GM12891 (cell line): ENCODE measurements around the gene ARPC3. TPM values are rescaled to one million over a fixed set of nuclear protein-coding genes. Genes with fewer than 3 reads are reported as not detected.
"Not testable (repeated sequence)": the region's sequence is repeated elsewhere in the genome, so short reads cannot be mapped to it uniquely, and the experiment has no call there.

Source experiments
- DNase-seq: peaks from one replicate; pipeline ENCODE4 v3.0.0; 2011; ENCODE audit warnings: low spot score; ENCODE audit not compliant: insufficient read length
- FAIRE-seq: peaks from 2 replicates; lab custom pipeline; 2011; peaks lifted over from hg19 to GRCh38; lab: Jason Lieb, UNC
- PAX5 ChIP-seq: IDR thresholded peaks from 2 replicates; pipeline ENCODE4 v1.6.1; 2011; ENCODE audit warnings: low read length, moderate library complexity, mild to moderate bottlenecking; ENCODE audit not compliant: insufficient read depth, severe bottlenecking
- POLR2A ChIP-seq: IDR thresholded peaks from 2 replicates; pipeline ENCODE4 v1.6.1; 2011; ENCODE audit warnings: low read depth, low read length, control low read depth
- POLR2AphosphoS5 ChIP-seq: IDR thresholded peaks from 2 replicates; pipeline ENCODE4 v1.6.1; 2011; ENCODE audit warnings: low read depth, low read length, control low read depth
- POU2F2 ChIP-seq: IDR thresholded peaks from 2 replicates; pipeline ENCODE4 v1.6.1; 2011; ENCODE audit warnings: low read depth, mild to moderate bottlenecking, control low read depth, low read length, moderate library complexity
- SPI1 ChIP-seq: IDR thresholded peaks from 2 replicates; pipeline ENCODE4 v1.6.1; 2011; ENCODE audit warnings: low read depth, low read length, control low read depth
- TAF1 ChIP-seq: IDR thresholded peaks from 2 replicates; pipeline ENCODE4 v1.6.1; 2011; ENCODE audit warnings: low read depth, low read length, control low read depth
- polyA plus RNA-seq: library from polyadenylated mRNA; unstranded; fragments of >200 nt; gene quantifications from one replicate; pipeline ENCODE4 v1.2.1, GENCODE V29; 2012; ENCODE audit warnings: low read depth, missing spikeins, inconsistent platforms; ENCODE audit not compliant: missing spikeins

ARPC3 gene
- 332 TPM for polyA plus RNA-seq

DNA sequence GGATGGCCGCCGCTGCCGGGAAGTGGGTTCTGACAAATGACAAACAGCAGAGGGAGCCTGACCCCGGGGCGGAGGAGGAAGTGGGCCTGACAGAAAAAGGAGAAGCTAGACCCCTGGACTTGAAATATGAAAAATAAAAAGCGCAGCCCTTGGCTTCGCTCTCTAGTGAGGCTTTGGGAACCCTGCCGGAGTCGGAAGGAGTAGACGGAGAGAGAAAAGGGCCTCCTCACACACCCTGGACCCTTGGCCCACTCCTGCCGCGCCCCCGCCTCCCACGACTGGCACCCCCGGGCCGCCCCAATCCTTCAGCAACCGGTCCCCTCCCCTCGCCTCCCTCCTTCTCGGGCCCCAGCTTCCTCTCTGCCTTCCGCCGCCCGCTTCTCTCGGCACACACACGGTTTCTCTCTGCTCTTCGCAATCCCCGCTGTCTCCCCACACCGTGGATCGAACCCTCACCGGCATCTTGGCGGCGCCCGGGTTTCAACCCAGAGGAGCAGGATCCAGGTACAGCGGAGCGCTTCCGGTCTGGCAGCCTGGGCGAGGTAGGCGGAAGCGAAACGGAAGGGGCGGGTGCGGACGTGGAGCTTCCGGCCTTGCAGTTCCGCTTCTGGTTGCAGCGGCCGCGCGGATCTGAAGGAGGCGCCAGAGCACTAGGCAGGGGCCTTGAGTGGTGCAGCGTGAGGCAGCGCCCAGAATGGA, at the start of gene ARPC3:
Gene ARPC3 (minus strand): TSS at position 539 of the 699 bp plus-strand sequence. CDS start 77 bp downstream, at position 462.
- FAIRE-seq (peak; percentile 93), DNase-seq (peak; percentile 79)
- peak; percentile 93 for TF ChIP-seq SPI1
- TF ChIP-seq POLR2AphosphoS5: peak; percentile 71
- peak; percentile 76 for TF ChIP-seq POLR2A
- peak; percentile 65; the same call in 1 of the 2 replicates for TF ChIP-seq TAF1
- TF ChIP-seq PAX5: peak; percentile 54
- 0 out of 2 replicates have a peak, but pooled peaks have one; percentile 63 for TF ChIP-seq POU2F2

DNA sequence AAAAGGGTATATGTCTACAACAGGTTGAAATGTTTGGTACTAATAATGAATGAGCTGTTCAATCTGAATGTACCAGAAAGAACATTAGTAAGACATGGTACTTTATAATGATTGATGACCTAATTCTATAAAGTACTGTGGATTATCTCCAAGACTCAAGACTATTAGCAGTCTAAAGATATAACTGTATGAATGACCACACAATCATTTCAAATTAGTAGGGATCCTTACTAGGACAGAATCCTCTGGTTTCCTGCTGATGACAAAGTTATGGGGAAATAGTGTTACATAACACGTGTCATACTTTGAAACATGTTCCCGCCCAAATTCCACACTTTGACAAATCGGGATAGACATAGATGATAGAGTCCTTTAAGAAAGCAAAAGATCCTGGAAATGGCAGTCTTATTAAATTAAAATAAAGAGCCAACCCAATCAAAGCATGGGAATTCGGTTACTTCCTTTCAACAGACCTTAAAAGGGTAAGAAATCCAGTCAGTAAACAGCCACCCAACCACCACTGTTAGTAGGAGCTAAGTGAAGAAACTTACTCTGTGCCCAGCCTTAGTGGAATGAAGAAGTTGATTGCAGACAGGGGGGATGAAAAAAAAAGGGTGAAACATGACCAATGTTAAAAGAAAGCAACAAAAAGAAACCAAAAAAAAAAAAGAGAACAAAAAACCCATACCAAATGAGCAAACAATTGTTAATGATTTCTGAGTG, 49.0 kb upstream of the ARPC3 start:
- TF ChIP-seq TAF1: no peak
- TF ChIP-seq POLR2A: no peak
- TF ChIP-seq POLR2AphosphoS5: no peak
- no peak for TF ChIP-seq PAX5
- TF ChIP-seq POU2F2: no peak
- TF ChIP-seq SPI1: no peak
- DNase-seq (no peak), FAIRE-seq (no peak)

DNA sequence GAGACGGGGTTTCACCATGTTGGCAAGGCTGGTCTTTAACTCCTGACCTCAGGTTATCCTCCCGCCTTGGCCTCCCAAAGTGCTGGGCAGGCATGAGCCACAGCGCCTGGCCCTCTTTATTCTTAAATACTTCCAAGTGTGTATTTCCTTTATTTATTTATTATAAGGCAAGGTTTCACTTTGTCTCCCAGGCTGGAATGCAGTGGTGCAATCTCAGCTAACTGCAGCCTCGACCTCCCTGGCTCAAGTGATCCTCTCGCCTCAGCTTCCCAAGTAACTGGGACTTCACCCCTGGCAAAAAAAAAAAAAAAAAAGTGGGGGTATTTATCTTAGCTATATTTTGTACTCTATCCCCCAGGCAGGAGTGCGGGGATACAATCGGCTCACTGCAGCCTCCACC, 25.3 kb upstream of the ARPC3 start:
- FAIRE-seq (no peak), DNase-seq (no peak)
- TF ChIP-seq PAX5: no peak
- TF ChIP-seq POLR2A: no peak
- no peak for TF ChIP-seq SPI1
- no peak for TF ChIP-seq POU2F2
- TF ChIP-seq POLR2AphosphoS5: no peak
- no peak for TF ChIP-seq TAF1

GRCh38 chr12:110468214-110469048, 18.3 kb upstream of the ARPC3 start, which contains the start of the genes FAM216A and GPN3:
Gene FAM216A (plus strand): TSS chr12:110468845. CDS start chr12:110468876, 31 bp downstream.
Gene GPN3 (minus strand): TSS chr12:110468257. CDS start chr12:110468203, 54 bp downstream.
- FAIRE-seq (peak; percentile 99), DNase-seq (peak; percentile 77)
- TF ChIP-seq POLR2AphosphoS5: peak; percentile 83
- TF ChIP-seq PAX5: no peak
- peak; percentile 61 for TF ChIP-seq TAF1
- TF ChIP-seq SPI1: no peak
- TF ChIP-seq POU2F2: peak; percentile 30; the same call in 1 of the 2 replicates
- TF ChIP-seq POLR2A: peak; percentile 87; the same call in 1 of the 2 replicates

DNA sequence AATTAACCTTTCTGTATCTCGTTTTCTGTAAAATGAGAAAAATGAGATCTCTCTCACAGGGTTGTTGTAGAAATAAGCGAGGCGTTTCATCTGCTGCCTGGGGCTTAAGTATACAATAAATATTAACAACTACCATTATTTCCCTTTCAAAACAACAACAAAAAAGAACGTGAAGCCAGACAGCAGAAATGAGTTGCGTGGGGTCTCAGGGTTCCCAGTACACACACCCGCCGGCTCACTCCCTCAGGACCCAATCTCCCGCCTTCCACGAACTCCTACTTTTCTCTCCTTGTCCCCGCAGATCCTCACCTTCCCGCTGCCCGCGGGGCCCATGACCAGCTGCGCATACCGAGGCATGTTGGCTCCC, 17.7 kb upstream of the ARPC3 start:
- no peak for TF ChIP-seq POLR2AphosphoS5
- no peak for TF ChIP-seq TAF1
- no peak for TF ChIP-seq POU2F2
- TF ChIP-seq SPI1: no peak
- TF ChIP-seq PAX5: no peak
- TF ChIP-seq POLR2A: no peak; the same call in none of the 2 replicates
- DNase-seq (no peak), FAIRE-seq (no peak)

GRCh38 chr12:110466791-110467190, 16.7 kb upstream of the ARPC3 start:
- DNase-seq: no peak
- no peak for FAIRE-seq

GRCh38 chr12:110465765-110466164, 15.6 kb upstream of the ARPC3 start:
- not testable (repeated sequence) for DNase-seq, FAIRE-seq

More at GRCh38 chr12:110466791-110467190, 16.7 kb upstream of the ARPC3 start:
- no peak for TF ChIP-seq POLR2AphosphoS5

DNA sequence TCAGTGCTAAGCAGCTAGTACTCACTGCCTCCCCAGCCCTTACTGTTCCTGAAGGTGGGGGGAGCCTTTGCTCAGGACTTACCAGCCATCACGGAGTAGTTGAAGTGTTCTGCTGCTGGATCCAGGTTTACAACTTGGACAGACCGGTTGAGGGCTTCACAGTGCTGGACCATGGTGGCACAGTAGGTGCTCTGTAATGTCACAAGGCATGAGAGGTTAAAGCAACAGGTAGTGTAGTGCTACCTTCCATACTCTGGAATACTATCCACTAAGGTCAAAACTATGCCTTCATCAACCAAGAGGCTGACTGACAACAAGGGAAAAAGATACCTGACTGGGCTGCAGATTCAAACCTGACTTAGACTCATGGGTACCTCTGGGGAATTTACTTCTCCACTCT, 14.9 kb upstream of the ARPC3 start:
- FAIRE-seq: no peak
- no peak for DNase-seq
- no peak for TF ChIP-seq SPI1
- no peak for TF ChIP-seq TAF1
- TF ChIP-seq POLR2AphosphoS5: no peak
- no peak for TF ChIP-seq POU2F2
- TF ChIP-seq POLR2A: no peak
- TF ChIP-seq PAX5: no peak

DNA sequence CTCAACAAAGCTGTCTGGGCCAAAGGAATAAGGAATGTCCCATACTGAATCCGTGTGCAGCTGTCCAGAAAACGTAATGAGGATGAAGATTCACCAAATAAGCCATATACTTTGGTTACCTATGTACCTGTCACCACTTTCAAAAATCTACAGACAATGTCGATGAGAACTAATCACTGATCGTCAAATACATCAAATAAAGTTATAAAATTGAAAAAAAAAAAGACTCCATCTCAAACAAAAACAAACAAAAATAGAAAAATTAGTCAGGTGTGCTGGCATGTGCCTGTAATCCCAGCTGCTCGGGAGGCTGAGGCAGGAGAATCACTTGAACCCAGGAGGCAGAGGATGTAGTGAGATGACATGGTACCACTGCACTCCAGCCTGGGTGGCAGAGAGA, 11.1 kb upstream of the ARPC3 start:
- FAIRE-seq, DNase-seq: not testable (repeated sequence)
